Common myeloid progenitor, CD34-positive (primary cell): ENCODE measurements around the gene ST8SIA4.

Experiments
- CTCF ChIA-PET: fragments of 350-600 bp; sonication (Branson Sonifier 250); formaldehyde crosslinking; loops from one replicate; lab custom pipeline; 2021; ENCODE audit warnings: antibody characterized with exemption; lab: Charles Lee
- POLR2A ChIA-PET: fragments of 350-600 bp; sonication (Branson Sonifier 250); formaldehyde crosslinking; loops from one replicate; lab custom pipeline; 2021; ENCODE audit warnings: antibody characterized with exemption; lab: Charles Lee
- DNase-seq, 3 donors: peaks; one replicate each; pipeline versions ENCODE4 v3.0.0 to v3.0.0-alpha.2; 2013
- H3K27ac ChIP-seq, 2 experiments: 1 replicate in 1 of 2; 2 replicates in 1 of 2; pipeline ENCODE4 v1.7.0; 2013; ENCODE audit warnings: inconsistent platforms in 2 of 2, low read length in 2 of 2, mild to moderate bottlenecking in 2 of 2, low read depth in 1 of 2, moderate library complexity in 1 of 2; ENCODE audit not compliant: severe bottlenecking in 2 of 2, insufficient read depth in 1 of 2, poor library complexity in 1 of 2
- H3K27me3 ChIP-seq, 5 experiments: replicated peaks in 2 of 5; 1 replicate in 3 of 5; 2 replicates in 2 of 5; pipeline versions ENCODE4 v1.6.1 to v1.7.0; 2013; ENCODE audit warnings: low read length in 4 of 5, mild to moderate bottlenecking in 2 of 5, moderate library complexity in 2 of 5, inconsistent platforms in 1 of 5; ENCODE audit not compliant: insufficient read depth in 5 of 5, control insufficient read depth in 4 of 5
- H3K36me3 ChIP-seq, 4 experiments: 1 replicate in 2 of 4; 2 replicates in 2 of 4; pipeline versions ENCODE4 v1.6.1 to v1.7.0; 2013; ENCODE audit warnings: low read length in 3 of 4, control low read depth in 1 of 4, mild to moderate bottlenecking in 1 of 4; ENCODE audit not compliant: control insufficient read depth in 4 of 4, insufficient read depth in 4 of 4
- H3K4me1 ChIP-seq, 4 experiments: 1 replicate in 3 of 4; 2 replicates in 1 of 4; pipeline versions ENCODE4 v1.6.1 to v1.7.1; 2013; ENCODE audit warnings: low read length in 3 of 4, mild to moderate bottlenecking in 3 of 4, control low read depth in 1 of 4, inconsistent platforms in 1 of 4, moderate library complexity in 1 of 4; ENCODE audit not compliant: control insufficient read depth in 4 of 4, insufficient read depth in 4 of 4; ENCODE audit errors: control extremely low read depth in 1 of 4
- H3K4me3 ChIP-seq, 7 experiments: 1 replicate in 4 of 7; 2 replicates in 3 of 7; pipeline versions ENCODE4 v1.5.1 to v1.7.0; 2013; ENCODE audit warnings: mild to moderate bottlenecking in 7 of 7, low read length in 6 of 7, moderate library complexity in 6 of 7, inconsistent platforms in 2 of 7, low read depth in 2 of 7, control low read depth in 1 of 7; ENCODE audit not compliant: insufficient read depth in 4 of 7, control insufficient read depth in 1 of 7; ENCODE audit errors: extremely low read depth in 1 of 7
- H3K9me3 ChIP-seq, 5 experiments: 1 replicate in 4 of 5; 2 replicates in 1 of 5; pipeline versions ENCODE4 v1.6.1 to v1.7.1; 2013; ENCODE audit warnings: low read length in 4 of 5, mild to moderate bottlenecking in 2 of 5, inconsistent platforms in 1 of 5, low read depth in 1 of 5, moderate library complexity in 1 of 5; ENCODE audit not compliant: control insufficient read depth in 4 of 5, insufficient read depth in 2 of 5; ENCODE audit errors: control extremely low read depth in 1 of 5
- WGBS: methylation state at CpG from one replicate; pipeline ENCODE4 v1.1.5; 2013; ENCODE audit not compliant: insufficient coverage; 5-methylcytosine and 5-hydroxymethylcytosine counted together

The ST8SIA4 gene

GRCh38 chr5:100824635-100825034 is 78.4 kb downstream of the ST8SIA4 start:
- H3K9me3 ChIP-seq = no peaks in the 10 kb centered on the region
- H3K36me3 ChIP-seq = peaks cover 0 to 3% (median 1%) of the 10 kb centered on the region in 4 experiments
- POLR2A ChIA-PET = no interaction called here
- H3K4me3 ChIP-seq = no peak overlapping the region
- no peaks in the 10 kb centered on the region for H3K27me3 ChIP-seq
- no peak for DNase-seq
- H3K27ac ChIP-seq = no peak overlapping the region
- CTCF ChIA-PET = interaction anchor here (0.6 kb wide), 1 partner anchor 1843 kb away, joined by 3 read pairs; no protein-coding TSS in a partner anchor
- H3K4me1 ChIP-seq = peaks cover 13 to 22% (median 16%) of the 10 kb centered on the region in 4 experiments

DNA sequence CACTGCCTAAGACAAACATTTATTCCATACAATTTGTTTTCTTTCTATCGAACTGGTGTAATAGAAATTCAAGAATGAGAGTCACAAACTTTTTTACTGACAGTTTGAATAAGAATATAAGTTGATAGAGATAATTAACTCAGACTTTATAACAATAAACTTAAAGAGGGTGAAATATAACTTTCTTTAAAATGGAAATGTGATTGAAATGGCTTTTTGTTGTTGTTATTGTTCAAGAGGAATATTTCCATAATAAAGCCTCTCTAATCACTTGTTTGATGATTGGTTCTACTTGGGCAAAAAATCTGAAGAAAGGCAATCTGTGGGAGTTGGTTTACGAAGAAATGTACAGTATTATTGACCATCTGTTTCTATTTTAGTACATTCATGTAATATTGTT is 79.3 kb downstream of the ST8SIA4 start:
- WGBS = no CpG with 5 or more reads among the region's 2 CpGs
- CTCF ChIA-PET = no interaction called here
- Histone ChIP-seq H3K27me3 (no peaks in the 10 kb centered on the region), H3K27ac (no peak overlapping the region), H3K36me3 (peaks cover 0 to 8% (median 2%) of the 10 kb centered on the region in 4 experiments), H3K9me3 (no peaks in the 10 kb centered on the region), H3K4me1 (peaks cover 13 to 22% (median 16%) of the 10 kb centered on the region in 4 experiments), H3K4me3 (no peak overlapping the region)
- POLR2A ChIA-PET = no interaction called here
- DNase-seq = no peak

DNA sequence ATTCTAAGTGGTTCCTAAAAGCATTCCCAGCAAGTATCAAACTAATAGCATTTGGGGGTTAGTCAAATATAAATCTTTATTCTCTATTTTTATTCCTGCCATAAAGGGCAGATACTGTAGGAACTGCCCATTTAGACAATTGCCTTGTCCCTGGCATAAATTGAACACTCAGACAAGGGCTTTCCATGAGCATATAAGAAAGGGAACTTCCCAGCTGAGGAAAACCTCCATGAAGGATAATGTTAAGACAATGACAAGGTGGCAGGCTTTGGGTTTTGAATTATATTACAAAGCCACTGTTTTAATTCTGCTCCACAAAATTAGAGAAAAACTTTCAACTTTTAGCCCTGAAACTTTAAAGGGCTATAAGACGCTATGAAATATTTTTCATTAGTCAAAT is 81.3 kb downstream of the ST8SIA4 start:
- H3K27me3 ChIP-seq = no peaks in the 10 kb centered on the region
- no peak for DNase-seq
- no peak overlapping the region for H3K27ac ChIP-seq
- ChIA-PET CTCF (no interaction called here), POLR2A (no interaction called here)
- peaks cover 0 to 8% (median 2%) of the 10 kb centered on the region in 4 experiments for H3K36me3 ChIP-seq
- no peak overlapping the region for H3K4me3 ChIP-seq
- H3K4me1 ChIP-seq = peaks cover 0 to 8% (median 4%) of the 10 kb centered on the region in 4 experiments
- H3K9me3 ChIP-seq = no peaks in the 10 kb centered on the region
- WGBS = no CpG with 5 or more reads among the region's 1 CpG

DNA sequence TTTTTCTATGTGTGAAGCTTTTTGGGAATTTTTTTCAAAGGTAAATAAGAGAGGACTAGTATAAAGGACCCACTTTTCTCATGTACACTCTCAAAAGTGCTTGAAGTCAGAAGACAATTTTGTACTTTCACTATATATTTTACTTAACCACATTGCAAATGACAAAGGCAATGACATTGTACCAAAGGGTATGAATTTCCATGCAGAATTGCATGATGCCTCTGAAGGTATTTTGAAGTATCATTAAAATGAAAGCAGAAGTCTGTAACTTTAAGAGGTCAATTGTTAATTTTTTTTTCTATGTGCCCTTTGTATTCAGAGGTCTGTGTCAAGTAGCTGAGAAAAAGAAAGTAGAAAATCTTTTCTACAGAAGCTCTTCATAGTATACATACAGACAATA is 84.7 kb downstream of the ST8SIA4 start:
- H3K27ac ChIP-seq = no peak overlapping the region
- POLR2A ChIA-PET = interaction anchor here (1.8 kb wide), 1 partner anchor 10 kb away, joined by 7 read pairs; no protein-coding TSS in a partner anchor
- DNase-seq = no peak
- H3K27me3 ChIP-seq = no peaks in the 10 kb centered on the region
- H3K9me3 ChIP-seq = no peaks in the 10 kb centered on the region
- H3K4me1 ChIP-seq = peaks cover 2 to 7% (median 4%) of the 10 kb centered on the region in 4 experiments
- H3K36me3 ChIP-seq = peaks cover 0 to 8% (median 2%) of the 10 kb centered on the region in 4 experiments
- CTCF ChIA-PET = interaction anchor here (0.9 to 1.4 kb wide), 6 partner anchors 9 to 30 kb away, joined by 3 to 4 read pairs (median 3); no protein-coding TSS in a partner anchor
- H3K4me3 ChIP-seq = no peak overlapping the region

- no peak for DNase-seq
- WGBS = no CpG with 5 or more reads among the region's 2 CpGs
- Histone ChIP-seq H3K9me3 (peaks cover 0 to 5% (median 3%) of the 10 kb centered on the region in 5 experiments), H3K36me3 (peaks cover 0 to 2% (median 0%) of the 10 kb centered on the region in 4 experiments), H3K27ac (no peak overlapping the region), H3K4me3 (no peak overlapping the region), H3K27me3 (no peaks in the 10 kb centered on the region), H3K4me1 (no peaks in the 10 kb centered on the region)
- POLR2A ChIA-PET = no interaction called here
- CTCF ChIA-PET = interaction anchor here (0.9 to 1.4 kb wide), 3 partner anchors 12 to 16 kb away, joined by 3 to 4 read pairs (median 4); no protein-coding TSS in a partner anchor
These were observed 99.7 kb downstream of the ST8SIA4 start for GRCh38 chr5:100803397-100803796.

DNA sequence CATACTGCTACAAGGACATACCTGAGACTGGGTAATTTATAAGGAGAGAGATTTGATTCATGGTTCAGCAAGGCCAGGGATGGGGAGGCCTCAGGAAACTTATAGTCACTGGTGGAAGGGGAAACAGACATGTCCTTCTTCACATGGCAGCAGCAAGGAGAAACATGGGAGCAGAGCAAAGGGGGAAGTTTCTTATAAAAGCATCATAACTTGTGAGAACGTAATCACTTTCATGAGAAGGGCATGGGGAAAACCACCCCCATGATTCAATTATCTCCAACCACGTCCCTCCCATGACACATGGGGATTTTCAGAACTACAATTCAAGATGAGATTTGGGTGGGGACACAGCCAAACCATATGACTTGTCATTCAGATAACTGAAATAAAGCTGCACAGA is 100.9 kb downstream of the ST8SIA4 start:
- Histone ChIP-seq H3K36me3 (no peaks in the 10 kb centered on the region), H3K27ac (no peak overlapping the region), H3K4me3 (no peak overlapping the region), H3K4me1 (no peaks in the 10 kb centered on the region), H3K9me3 (peaks cover 0 to 5% (median 3%) of the 10 kb centered on the region in 5 experiments), H3K27me3 (no peaks in the 10 kb centered on the region)
- no CpG with 5 or more reads among the region's 2 CpGs for WGBS
- ChIA-PET POLR2A (no interaction called here), CTCF (no interaction called here)
- DNase-seq = no peak

DNA sequence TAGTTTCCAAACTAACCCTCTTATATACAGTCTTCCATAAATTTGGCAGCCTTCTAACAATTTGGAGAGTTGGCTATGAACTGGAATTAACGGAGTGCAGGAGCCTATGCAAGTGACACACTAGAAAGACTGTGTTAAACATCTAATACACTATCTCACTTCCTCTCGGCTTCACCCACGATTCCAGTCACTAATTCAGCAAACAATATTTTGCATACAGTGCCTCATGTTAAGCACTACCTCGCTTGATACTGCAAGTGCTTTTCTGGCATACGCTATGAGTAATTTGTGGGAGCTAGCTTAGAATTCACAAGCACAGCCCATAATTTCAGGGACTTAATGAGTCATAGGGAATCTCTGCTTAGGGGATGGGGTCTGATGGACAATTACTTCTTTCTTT is 102.5 kb downstream of the ST8SIA4 start:
- no peak for DNase-seq
- WGBS = 100% methylated on average over 4 of the region's 5 CpGs
- Histone ChIP-seq H3K4me1 (no peaks in the 10 kb centered on the region), H3K9me3 (peaks cover 0 to 5% (median 3%) of the 10 kb centered on the region in 5 experiments), H3K27me3 (no peaks in the 10 kb centered on the region), H3K36me3 (no peaks in the 10 kb centered on the region), H3K4me3 (no peak overlapping the region), H3K27ac (no peak overlapping the region)
- ChIA-PET POLR2A (no interaction called here), CTCF (no interaction called here)
